Central memory CD4-positive, alpha-beta T cell (primary cell): ENCODE measurements around the gene MCM3AP.
"Not testable (repeated sequence)": the region's sequence is repeated elsewhere in the genome, so short reads cannot be mapped to it uniquely, and the experiment has no call there.

ENCODE experiments used
- DNase-seq: peaks from one replicate; pipeline ENCODE4 v3.0.0; 2022

Gene MCM3AP

DNA sequence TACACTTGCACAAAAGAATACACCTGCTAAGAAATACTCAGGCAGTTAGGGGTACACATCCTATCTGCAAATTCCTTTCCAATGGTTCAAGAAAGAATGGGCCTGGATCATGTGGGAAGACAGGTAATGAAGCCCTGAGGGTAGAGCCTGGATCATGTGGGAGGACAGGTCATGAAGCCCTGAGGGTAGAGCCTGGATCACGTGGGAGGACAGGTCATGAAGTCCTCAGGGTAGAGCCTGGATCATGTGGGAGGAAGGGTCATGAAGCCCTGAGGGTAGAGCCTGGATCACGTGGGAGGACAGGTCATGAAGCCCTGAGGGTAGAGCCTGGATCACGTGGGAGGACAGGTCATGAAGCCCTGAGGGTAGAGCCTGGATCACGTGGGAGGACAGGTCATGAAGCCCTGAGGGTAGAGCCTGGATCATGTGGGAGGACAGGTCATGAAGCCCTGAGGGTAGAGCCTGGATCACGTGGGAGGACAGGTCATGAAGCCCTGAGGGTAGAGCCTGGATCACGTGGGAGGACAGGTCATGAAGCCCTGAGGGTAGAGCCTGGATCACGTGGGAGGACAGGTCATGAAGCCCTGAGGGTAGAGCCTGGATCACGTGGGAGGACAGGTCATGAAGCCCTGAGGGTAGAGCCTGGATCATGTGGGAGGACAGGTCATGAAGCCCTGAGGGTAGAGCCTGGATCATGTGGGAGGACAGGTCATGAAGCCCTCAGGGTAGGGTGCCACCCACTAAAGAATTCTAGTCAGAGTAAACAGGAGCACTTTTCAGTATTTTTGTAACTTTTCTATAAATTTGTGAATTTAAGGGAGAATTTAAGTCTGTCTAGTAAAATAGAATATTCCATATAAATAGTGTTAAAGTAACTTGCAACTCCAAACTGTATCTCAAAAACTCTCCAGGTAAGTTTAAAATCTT is 84.3 kb downstream of the MCM3AP start:
- not testable (repeated sequence) for DNase-seq

DNA sequence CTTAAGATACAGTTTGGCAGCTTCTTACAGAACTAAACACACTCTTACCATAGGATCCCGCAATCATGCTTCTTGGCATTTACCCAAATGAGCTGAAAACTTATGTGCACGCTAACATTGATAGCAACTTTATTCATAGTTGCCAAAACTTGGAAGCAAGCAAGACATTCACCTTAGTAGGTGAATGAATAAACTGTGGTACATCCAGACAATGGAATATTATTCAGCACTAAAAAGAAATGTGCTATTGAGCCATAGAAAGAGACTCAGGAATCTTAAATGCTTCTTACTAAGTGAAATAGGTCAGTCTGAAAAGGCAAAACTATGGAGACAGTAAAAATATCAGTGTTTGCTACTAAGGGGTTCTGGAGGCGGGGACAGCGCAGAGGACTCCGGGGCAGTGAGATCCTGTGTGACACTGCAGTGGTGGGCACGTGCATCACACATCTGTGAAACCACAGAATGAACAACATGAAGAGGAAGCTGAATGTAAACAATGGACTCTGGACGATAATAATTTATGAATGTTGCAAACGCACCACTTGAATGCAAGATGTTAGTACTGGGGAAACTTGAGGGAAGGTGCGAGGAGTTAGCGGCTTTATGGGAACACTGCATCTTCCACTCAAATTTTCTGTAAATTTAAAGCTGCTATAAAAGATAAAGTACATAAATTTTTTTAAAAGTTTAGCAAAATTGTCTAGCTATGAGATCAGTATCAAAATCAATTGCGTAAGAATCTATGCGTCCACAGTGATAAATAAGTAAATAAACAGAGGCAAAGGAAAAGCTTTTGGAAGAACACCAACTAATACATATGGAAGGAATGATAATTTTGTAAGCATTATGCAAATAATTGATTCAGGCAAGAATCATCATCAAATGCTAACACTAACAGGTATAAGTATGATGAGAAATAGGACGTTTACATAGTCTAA is 85.7 kb downstream of the MCM3AP start:
- no peak for DNase-seq

DNA sequence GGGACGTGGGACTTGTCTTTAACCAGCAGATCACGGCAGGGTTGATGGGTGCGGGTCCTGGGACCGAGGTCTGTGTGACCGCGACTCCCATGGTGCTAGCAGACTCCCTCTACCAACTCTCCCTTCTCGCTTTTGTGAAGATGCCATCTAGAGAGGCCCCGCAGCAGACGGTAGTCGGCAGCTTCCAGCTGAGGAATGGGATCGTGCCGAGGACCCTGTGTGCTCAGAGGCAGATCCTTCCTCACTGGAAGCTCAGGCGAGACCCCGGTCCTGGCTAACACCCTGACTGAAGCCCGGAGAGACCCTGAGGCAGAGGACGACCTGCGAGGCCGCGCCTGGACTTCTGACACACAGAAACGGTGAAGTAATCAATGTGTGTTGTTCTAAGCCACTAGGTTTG is 88.7 kb downstream of the MCM3AP start:
- DNase-seq = no peak

DNA sequence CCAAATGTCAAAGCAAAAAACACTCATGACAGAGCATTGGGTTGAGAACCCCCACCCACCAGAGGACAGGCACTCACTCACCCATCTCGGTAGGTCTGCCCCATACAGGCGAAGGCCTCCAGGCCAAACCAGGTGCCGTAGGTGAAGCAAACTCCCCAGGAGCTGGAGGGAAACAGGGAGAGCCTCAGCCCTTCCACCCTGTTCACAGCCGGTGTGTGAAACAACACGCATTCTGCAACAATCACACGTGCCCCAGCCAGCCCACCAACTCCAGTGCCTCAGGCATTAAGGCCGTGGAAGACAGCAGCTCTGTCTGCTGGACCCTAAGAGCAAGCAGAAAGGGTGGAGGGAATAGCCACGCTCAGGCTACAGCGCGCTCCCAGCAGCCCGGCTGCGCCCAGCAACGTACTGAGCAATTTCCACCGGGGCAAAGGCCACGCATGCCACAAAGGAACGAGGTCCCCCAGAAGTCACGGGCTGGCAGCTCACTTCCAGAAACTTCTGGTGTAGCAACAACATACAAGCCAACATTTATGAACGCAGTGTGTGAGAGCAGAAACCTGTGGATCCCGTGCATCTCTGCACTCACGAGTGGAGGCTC is 89.7 kb downstream of the MCM3AP start:
- DNase-seq = no peak

DNA sequence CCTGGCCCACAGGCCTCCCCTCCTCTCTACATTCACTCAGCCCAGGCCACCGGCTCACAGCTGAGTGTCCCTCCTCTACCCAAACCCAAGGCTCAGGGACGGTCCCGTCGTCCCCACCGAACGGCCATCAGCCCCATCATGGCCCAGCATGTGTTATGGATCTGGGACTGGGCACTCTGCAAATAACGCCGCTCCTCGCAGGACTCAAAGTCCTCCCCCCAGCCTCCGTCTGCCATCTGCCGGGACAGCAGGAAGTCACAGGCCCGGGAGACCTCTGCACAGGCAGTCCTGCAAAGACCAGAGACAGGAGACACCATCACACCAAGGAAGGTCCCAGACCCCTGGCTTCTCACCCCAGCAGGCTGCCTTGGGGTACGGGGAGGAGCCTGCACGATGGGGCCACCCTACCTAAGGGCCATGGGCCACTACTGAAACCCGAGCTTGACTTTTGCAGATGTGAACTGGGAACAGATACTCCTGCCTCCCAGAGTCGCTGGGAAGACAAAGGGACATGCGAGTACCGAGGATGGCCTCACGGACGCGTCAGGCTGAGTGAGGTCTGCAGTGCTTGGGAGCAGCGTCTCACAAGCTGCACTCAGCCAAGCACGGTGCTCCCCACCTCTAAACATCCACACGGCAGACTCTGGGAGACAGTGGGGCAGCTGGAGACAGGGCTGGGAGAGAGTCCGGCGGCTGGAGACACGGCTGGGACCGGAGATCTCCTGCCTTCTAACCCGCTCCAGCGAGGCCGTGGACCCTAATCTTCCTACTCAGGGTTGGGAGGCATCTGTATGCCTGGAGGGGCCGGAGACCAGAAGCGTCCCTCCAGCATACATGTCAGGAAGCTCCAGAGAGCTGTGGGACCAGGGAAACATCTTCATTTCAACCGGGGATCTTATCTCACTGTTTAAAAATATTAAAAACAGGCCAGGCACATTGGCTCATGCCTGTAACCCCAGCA is 90.8 kb downstream of the MCM3AP start:
- DNase-seq = no peak

DNA sequence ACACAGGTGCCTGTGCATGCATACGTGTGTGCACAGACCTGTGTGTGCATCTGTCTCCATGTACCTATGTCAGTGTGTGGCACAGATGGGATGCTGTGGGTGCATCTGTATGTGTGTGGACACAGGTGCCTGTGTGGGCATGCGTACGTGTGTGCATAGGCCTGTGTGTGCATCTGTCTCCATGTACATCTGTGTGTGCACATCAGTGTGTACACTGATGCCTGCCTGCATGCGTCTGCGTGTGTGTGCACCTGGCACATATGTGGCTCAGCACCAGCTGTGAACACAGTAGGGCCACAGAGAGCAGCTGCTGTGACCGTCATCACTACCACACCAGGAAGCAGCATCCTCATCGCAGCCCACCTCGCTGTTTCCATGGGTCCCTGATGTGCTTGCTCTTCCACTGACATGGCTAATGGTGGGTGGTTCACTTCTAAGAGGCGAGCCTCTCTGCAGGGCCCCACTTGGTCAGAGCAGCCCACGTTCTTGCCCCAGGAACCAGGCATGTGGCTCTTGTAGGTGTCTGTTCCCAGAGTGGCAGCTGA is 91.5 kb downstream of the MCM3AP start:
- DNase-seq = no peak

DNA sequence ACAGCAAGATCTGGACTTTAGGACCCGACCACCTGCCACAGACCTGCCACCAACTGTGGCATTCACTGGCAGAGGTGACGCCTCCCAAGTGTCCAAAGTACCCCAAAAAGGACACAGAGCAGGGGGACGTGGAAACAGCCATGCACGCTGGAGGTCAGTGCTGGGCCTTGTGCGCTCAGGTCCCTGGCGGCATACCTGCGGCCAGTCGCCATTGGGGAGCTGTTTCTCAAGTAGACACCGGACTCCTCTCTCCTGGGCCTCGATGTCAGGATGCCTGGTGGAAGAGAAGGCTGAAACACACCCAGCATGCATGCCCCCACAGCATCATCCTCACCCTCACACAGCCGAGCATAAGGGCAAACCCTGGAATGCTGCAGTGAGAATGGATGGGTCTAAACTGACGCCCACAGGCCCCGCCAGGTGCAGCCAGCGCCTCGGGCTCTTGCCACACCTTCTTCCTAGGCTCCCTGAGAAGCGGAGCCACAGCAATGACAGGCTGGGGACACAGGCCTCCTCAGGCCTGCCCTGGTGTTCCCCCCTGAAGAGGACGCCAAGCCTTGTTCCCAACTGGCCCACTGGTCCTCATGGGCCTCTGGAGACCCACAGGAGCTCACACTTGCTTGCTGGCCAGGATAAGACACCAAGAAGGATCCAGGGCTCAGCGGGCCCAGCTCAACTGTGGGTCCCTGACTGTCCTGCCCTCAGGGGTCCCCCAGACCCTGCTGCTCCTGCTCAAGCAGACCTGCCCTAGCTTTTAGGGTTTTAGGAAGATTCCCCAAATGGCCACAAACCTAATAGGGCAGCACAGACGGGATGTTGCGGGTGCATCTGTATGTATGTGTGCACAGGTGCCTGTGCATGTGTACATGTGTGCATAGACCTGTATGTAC is 93.5 kb downstream of the MCM3AP start:
- no peak for DNase-seq

DNA sequence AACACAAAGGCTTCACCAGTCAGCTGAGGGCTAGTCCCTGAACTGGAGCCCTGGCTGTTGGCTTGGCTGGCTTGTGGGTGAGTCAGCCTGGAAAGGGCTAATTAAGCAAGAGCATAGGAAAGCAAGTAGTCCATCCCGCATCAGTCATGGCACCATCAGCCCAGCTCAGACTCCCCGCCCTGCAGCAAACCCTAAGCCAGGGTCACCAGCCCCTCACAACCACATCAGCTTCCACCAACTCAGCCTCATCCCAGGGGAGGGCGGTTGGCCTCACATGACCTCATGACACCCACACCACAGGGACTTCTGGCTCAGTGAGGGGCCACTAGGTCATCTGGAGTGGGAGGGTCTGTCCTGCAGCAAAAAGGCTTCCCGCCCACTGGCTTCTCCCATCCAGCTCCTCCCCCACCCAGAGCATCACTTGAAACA is 94.1 kb downstream of the MCM3AP start:
- no peak for DNase-seq

DNA sequence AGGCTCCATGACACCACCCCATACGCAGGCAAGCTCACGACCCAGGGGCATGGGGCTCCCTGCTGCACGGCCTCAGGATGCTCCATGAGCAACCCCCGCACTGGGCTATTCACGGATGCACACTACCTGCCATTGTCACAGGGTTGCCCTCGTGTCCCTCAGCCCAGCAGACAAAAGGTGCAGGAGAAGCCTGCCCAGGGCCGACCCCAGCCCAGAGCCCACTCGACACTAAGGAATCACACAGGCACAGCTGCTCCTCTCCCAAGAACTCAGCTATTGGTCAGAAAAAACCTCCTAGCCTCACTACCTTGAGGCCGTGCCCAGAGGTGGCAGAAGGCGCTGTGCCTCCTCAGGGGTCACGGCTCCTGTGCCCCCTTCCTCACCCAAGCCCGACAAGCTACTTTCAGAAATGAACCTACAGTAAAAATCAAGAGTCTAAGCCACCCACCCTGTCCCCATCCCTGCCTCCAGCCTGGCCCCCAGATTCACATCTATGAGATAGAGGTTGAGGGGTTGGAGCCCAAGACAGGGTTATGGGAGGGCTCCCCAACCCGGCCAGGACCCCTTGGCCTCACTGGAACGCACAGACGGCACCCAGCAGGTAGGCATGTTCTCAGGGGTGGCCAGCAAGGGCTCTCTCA is 94.8 kb downstream of the MCM3AP start:
- no peak for DNase-seq

DNA sequence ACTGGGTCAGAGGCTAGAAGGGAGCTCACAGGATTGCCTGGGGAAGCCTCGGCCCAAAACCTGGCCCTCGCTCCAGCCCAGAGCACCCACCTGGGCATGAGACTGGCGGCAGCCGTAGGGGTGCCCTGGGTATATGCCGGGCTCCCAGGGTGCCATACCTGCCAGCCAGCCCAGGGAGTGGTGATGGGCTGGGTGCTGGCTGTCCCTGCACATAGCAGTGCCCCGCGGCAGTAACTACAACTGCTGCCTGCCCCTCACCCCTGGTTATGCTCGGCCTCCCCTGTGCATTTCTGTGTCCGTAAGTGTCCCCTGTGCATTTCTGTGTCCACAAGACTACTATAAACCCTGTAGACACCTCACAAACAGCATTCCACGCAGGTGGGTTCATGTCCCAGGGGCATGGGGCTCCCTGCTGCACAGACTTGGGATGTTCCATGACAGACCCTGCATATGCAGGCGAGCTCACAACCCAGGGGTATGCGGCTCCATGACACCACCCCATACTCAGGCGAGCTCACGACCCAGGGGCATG is 95.4 kb downstream of the MCM3AP start:
- no peak for DNase-seq

DNA sequence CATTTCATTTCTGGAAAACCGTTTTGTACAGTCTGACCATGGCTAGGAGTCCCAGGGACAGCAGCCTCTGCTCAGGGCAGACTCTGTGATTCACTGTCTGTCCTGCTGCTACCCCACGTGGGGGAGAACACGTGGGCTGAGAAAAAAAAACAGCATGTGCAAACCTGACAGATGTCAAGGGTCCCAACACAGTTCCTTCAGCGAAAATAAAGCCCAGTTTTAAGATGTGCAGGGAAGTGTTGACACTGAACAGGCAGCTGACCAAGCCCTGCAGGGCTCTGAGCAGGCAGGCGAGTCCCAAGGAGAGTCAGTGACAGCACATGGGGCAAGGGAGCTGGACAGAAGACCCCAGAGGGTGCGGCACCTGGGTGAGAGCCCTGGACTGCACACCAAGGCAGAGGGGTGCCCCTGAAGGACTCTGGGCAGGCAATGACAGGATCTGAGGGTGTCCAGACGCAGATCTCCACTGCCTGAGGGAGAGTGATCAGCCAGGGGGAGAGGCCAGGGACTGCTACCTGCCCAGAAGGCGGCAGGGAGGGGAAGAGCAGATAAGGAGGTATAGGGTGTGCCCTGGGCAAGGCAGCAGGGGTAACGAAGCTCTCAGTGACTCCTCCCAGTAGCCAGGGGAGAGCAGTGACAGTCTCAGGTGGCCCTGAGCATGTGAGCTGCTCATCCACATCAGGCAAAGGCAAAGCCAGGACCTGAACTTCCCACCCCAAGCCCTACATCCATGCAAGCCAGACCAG is 96.0 kb downstream of the MCM3AP start:
- no peak for DNase-seq

DNA sequence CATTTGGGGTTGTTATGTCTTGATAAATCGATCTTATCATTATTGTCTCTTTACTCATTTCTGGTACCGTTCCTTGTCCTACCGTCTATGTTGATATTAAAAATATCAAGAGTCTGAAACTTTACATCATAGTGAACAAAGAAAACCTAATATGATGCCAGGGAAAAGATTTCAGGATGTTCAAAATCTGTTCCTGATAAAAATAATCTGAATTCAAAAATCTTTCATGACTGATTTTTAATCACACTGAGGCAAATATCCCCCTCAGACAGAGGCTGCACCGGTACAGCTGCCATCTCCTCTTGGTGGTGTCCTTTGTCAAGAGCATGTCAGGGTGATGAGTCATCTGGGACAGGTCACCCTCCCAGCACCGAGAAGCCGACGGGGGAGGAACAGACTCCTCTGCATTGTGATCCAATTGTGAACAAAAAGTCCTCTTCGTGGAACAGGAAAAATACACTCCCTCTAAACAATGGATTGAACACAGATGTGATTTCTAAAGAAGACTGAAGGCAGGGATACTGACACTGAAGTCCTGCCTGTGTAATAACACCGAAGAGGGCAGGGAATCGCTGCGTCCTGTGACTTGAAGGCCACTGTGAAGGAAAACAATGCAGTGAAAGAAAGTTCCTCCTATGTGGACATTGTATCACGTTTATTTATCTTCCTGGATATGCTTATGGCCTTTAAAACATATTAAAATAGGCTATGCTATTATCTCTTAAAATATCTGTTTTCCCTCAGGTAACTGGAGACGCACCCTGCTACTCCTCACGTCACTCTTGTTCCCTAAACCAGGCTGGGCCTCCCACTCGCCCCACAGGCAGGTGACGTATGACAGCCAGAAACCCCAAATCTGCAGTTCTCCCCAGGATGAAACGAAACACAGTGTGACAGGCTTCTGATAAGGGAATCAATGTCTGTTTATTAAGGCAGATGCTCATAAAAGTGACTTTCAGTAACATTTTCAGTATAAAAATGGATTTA is 96.9 kb downstream of the MCM3AP start:
- DNase-seq = no peak

DNA sequence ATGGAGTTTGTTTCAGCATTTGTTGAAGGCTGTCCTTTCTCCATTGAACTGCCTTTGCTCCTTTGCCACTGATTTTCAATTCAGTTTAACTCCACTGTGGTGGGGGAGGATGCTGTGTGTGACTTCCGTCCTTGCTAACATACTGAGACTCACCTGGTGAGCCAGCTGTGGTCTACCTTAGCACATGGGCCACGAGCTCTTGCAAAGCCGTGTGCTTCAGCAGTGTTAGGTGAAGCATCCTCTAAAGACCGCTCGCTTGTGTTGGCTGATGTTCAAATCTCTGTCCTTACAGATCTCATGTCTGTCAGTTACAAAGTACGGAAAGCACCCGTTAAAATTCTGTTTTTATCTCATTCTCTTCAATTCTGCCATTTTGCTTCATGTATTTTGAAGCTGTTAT is 97.6 kb downstream of the MCM3AP start:
- no peak for DNase-seq

DNA sequence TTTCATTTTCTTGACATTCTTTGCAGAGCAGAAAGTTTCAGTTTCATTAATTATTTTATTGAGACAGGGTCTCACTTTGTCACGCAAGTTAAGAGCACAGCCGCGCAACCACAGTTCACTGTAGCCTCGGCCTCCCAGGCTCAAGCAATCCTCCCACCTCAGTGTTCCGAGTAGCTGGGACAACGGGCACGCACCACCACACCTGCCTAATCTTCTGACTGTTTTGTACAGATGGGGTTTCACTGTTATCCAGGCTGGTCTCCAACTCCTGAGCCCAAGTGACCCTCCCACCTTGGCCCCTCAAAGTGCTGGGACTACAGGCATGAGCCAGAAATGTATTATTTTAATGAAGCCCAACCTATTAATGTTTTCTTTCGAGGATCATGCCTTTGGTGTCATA is 98.2 kb downstream of the MCM3AP start:
- no peak for DNase-seq

DNA sequence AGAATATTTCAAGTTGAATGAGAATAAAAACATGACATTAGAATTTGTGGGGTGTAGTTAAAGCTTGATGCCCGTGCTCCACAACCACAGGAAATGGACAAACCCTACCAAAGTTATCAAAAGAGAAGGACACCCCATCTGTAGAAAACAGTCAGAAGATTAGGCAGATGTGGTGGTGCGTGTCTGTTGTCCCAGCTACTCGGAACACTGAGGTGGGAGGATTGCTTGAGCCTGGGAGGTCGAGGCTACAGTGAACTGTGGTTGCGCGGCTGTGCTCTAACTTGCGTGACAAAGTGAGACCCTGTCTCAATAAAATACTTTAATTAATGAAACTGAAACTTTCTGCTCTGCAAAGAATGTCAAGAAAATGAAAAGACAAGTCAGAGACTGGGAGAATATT is 99.7 kb downstream of the MCM3AP start:
- DNase-seq = no peak
